OCI-LY7 (cell line): Measurements from ENCODE around the gene FIGLA. TPM values are rescaled to one million over a fixed set of nuclear protein-coding genes. Genes with fewer than 3 reads are reported as not detected.

ENCODE experiments used
- BruUV-seq: library from RNA; stranded (reverse); fragments of 400-500 nt; replicated peaks from 2 replicates; lab custom pipeline; 2021; lab: Mats Ljungman, UMichigan
- CTCF ChIA-PET: fragments of 300-600 bp; sonication (Branson Sonifier 250); formaldehyde crosslinking; loops from one replicate; lab custom pipeline; 2022; ENCODE audit warnings: antibody characterized with exemption; ENCODE audit not compliant: unreplicated experiment; lab: Charles Lee
- POLR2A ChIA-PET: fragments of 300-600 bp; sonication (Branson Sonifier 250); formaldehyde crosslinking; loops from one replicate; lab custom pipeline; 2022; ENCODE audit warnings: antibody characterized with exemption; lab: Charles Lee
- DNase-seq: peaks from one replicate; pipeline ENCODE4 v3.0.0-alpha.2; 2015; ENCODE audit warnings: low spot score
- H2AFZ ChIP-seq: fragments of 200-600 bp; sonication (generic), shearing (Covaris generic); 2 replicates; pipeline ENCODE4 v1.6.1; 2014; ENCODE audit warnings: mild to moderate bottlenecking, antibody characterized with exemption, low read length, moderate library complexity
- H3K27ac ChIP-seq: fragments of 200-600 bp; sonication (generic); 2 replicates; pipeline ENCODE4 v1.5.1; 2014; ENCODE audit warnings: mixed run types, low read depth, mild to moderate bottlenecking, moderate library complexity, low read length, inconsistent platforms; ENCODE audit not compliant: poor library complexity, severe bottlenecking
- H3K36me3 ChIP-seq: fragments of 200-600 bp; sonication (generic); 2 replicates; pipeline ENCODE4 v1.6.1; 2014; ENCODE audit warnings: mild to moderate bottlenecking, antibody characterized with exemption, low read length, moderate library complexity, mixed read lengths; ENCODE audit not compliant: insufficient read depth
- H3K4me1 ChIP-seq: fragments of 200-600 bp; sonication (generic); 2 replicates; pipeline ENCODE4 v1.5.1; 2014; ENCODE audit warnings: mild to moderate bottlenecking, low read length; ENCODE audit not compliant: insufficient read depth, poor library complexity, severe bottlenecking
- H3K4me2 ChIP-seq: fragments of 200-600 bp; sonication (generic); 2 replicates; pipeline ENCODE4 v1.6.1; 2014; ENCODE audit warnings: mild to moderate bottlenecking, low read length
- H3K4me3 ChIP-seq: fragments of 200-600 bp; sonication (generic); 2 replicates; pipeline ENCODE4 v1.5.1; 2014; ENCODE audit warnings: mild to moderate bottlenecking, low read depth, low read length; ENCODE audit not compliant: poor library complexity, severe bottlenecking
- H3K79me2 ChIP-seq: fragments of 200-600 bp; sonication (generic); 2 replicates; pipeline ENCODE4 v1.6.1; 2016; ENCODE audit warnings: low read depth, mild to moderate bottlenecking, low read length, moderate library complexity, mixed read lengths; ENCODE audit not compliant: insufficient read depth
- H3K9me2 ChIP-seq: fragments of 200-600 bp; sonication (generic); 2 replicates; pipeline ENCODE4 v1.6.1; 2016; ENCODE audit warnings: mild to moderate bottlenecking, low read length, mixed read lengths; ENCODE audit not compliant: insufficient read depth
- H3K9me3 ChIP-seq: fragments of 200-600 bp; sonication (generic); 2 replicates; pipeline ENCODE4 v1.6.1; 2014; ENCODE audit warnings: mild to moderate bottlenecking, mixed run types, low read length, mixed read lengths
- H4K20me1 ChIP-seq: fragments of 200-600 bp; sonication (generic); 2 replicates; pipeline ENCODE4 v1.6.1; 2014; ENCODE audit warnings: mild to moderate bottlenecking, antibody characterized with exemption, low read length, moderate library complexity, mixed read lengths; ENCODE audit not compliant: insufficient read depth
- CTCF ChIP-seq: fragments of 200-600 bp; sonication (generic); conservative IDR thresholded peaks from 2 replicates; pipeline ENCODE4 v1.5.1; 2014; ENCODE audit warnings: mild to moderate bottlenecking, antibody characterized with exemption, low read length, moderate library complexity, mixed read lengths
- EZH2phosphoT487 ChIP-seq: fragments of 200-600 bp; sonication (generic); IDR thresholded peaks from 2 replicates; pipeline ENCODE4 v1.6.1; 2018; ENCODE audit warnings: low read depth, borderline replicate concordance, mild to moderate bottlenecking, mixed run types, antibody characterized with exemption, low read length, moderate library complexity, mixed read lengths
- intact Hi-C: fragments of 100-400 bp; cut with micrococcal nuclease; formaldehyde crosslinking; loops from one replicate; pipeline ENCODE4 v1.10.0; 2022; ENCODE audit not compliant: unreplicated experiment
- small RNA-seq: library from RNA; depleted of rRNA; stranded (forward); fragments of <200 nt; gene quantifications from one replicate; pipeline ENCODE3, GENCODE V24; 2014
- total RNA-seq, 2 experiments: library from RNA; depleted of rRNA in 1 of 2; stranded (reverse); fragments of >200 nt in 1 of 2; shearing (Covaris generic) in 1 of 2; gene quantifications; 2 replicates each; pipeline ENCODE4 v1.2.3, GENCODE V29; 2014 to 2022

FIGLA gene
- total RNA-seq, 2 experiments from 2014 or later, result not detected

- Histone ChIP-seq H3K4me2 (no peak overlapping the region), H3K9me3 (no peaks in the 10 kb centered on the region), H3K4me3 (no peak overlapping the region), H3K27ac (no peak overlapping the region), H3K79me2 (no peaks in the 10 kb centered on the region), H3K4me1 (no peaks in the 10 kb centered on the region), H4K20me1 (no peaks in the 10 kb centered on the region), H2AFZ (no peak overlapping the region), H3K36me3 (no peaks in the 10 kb centered on the region), H3K9me2 (no peaks in the 10 kb centered on the region)
- TF ChIP-seq EZH2phosphoT487 (no peak), CTCF (no peak)
- POLR2A ChIA-PET, result no interaction called here
- intact Hi-C loops, result no loop called here
- DNase-seq, result no peak
- CTCF ChIA-PET, result no interaction called here
- no TSS peak for BruUV-seq
These were observed 62.3 kb downstream of the FIGLA start for GRCh38 chr2:70728128-70728527.

Small RNA genes within 50 kb of the gene (small RNA-seq; reads per million reads assigned to genes)
- gene HMGN2P21, result not detected

Other genes starting within 250 kb of the FIGLA start
- gene TGFA, start 236.8 kb downstream of the FIGLA start, total RNA-seq (2014; rRNA removed; shearing (Covaris generic)), result not detected in 2 replicates
- not detected in 2 replicates for gene TGFA, start 236.8 kb downstream of the FIGLA start, total RNA-seq (2022)
- not detected in 2 replicates for gene ADD2, start 22.4 kb downstream of the FIGLA start, total RNA-seq (2014; rRNA removed; shearing (Covaris generic))
- not detected in 2 replicates for gene ADD2, start 22.4 kb downstream of the FIGLA start, total RNA-seq (2022)
- gene CLEC4F, start 30.0 kb upstream of the FIGLA start, total RNA-seq (2014; rRNA removed; shearing (Covaris generic)), result not detected in 2 replicates
- not detected in 2 replicates for gene CLEC4F, start 30.0 kb upstream of the FIGLA start, total RNA-seq (2022)
- gene CD207, start 45.2 kb upstream of the FIGLA start, total RNA-seq (2014; rRNA removed; shearing (Covaris generic)), result not detected in 2 replicates
- gene CD207, start 45.2 kb upstream of the FIGLA start, total RNA-seq (2022), result not detected in 2 replicates
- gene VAX2, start 109.9 kb upstream of the FIGLA start, total RNA-seq (2014; rRNA removed; shearing (Covaris generic)), result not detected in 2 replicates
- not detected in 2 replicates for gene VAX2, start 109.9 kb upstream of the FIGLA start, total RNA-seq (2022)
- gene ATP6V1B1, start 145.3 kb upstream of the FIGLA start, total RNA-seq (2014; rRNA removed; shearing (Covaris generic)), result not detected in 2 replicates
- not detected in 2 replicates for gene ATP6V1B1, start 145.3 kb upstream of the FIGLA start, total RNA-seq (2022)
- gene ANKRD53, start 188.0 kb upstream of the FIGLA start, total RNA-seq (2014; rRNA removed; shearing (Covaris generic)), result not detected in 2 replicates
- gene ANKRD53, start 188.0 kb upstream of the FIGLA start, total RNA-seq (2022), result not detected in 2 replicates
- 26.7 and 34.5 TPM in 2 replicates for gene TEX261, start 204.2 kb upstream of the FIGLA start, total RNA-seq (2014; rRNA removed; shearing (Covaris generic))
- gene TEX261, start 204.2 kb upstream of the FIGLA start, total RNA-seq (2022), result 45.8 and 57.7 TPM in 2 replicates